ENCODE measurements around the gene SRPK2. TPM values are rescaled to one million over a fixed set of nuclear protein-coding genes. Genes with fewer than 3 reads are reported as not detected.
"Not testable (repeated sequence)": the region's sequence is repeated elsewhere in the genome, so short reads cannot be mapped to it uniquely, and the experiment has no call there.

SRPK2 gene
- total RNA-seq, 1 experiment from 2014 or later: 59.8 TPM

GRCh38 chr7:105413887-105414437 is 25.2 kb upstream of the SRPK2 start:
- DNase-seq (ENCODE audit: low spot score): no peak
- no peak overlapping the region for H3K27ac ChIP-seq (ENCODE audit: low read depth, low read length, poor library complexity, severe bottlenecking)
- ChIA-PET POLR2A (ENCODE audit: low non-redundant PET) (interaction anchor here (0.6 kb wide), 1 partner anchor 33 kb away, joined by 3 read pairs; no protein-coding TSS in a partner anchor), CTCF (no interaction called here)
- H3K9me3 ChIP-seq (ENCODE audit: low read depth, low read length, poor library complexity, severe bottlenecking): no peaks in the 10 kb centered on the region
- H3K4me3 ChIP-seq (ENCODE audit: low read depth, low read length, poor library complexity, severe bottlenecking): no peak overlapping the region
- H3K36me3 ChIP-seq (ENCODE audit: insufficient read depth, low read length, poor library complexity, severe bottlenecking): no peaks in the 10 kb centered on the region
- H3K27me3 ChIP-seq (replicated peaks; ENCODE audit: insufficient read depth, low read depth, low read length, poor library complexity): no peaks in the 10 kb centered on the region
- no peaks in the 10 kb centered on the region for H3K4me1 ChIP-seq (ENCODE audit: insufficient read depth, low read length, poor library complexity, severe bottlenecking)
- TF ChIP-seq EZH2 (IDR thresholded peaks at IDR 0.05; ENCODE audit: borderline replicate concordance, low read depth, low read length, poor library complexity, severe bottlenecking): no peak
- TF ChIP-seq, protein P1, sequence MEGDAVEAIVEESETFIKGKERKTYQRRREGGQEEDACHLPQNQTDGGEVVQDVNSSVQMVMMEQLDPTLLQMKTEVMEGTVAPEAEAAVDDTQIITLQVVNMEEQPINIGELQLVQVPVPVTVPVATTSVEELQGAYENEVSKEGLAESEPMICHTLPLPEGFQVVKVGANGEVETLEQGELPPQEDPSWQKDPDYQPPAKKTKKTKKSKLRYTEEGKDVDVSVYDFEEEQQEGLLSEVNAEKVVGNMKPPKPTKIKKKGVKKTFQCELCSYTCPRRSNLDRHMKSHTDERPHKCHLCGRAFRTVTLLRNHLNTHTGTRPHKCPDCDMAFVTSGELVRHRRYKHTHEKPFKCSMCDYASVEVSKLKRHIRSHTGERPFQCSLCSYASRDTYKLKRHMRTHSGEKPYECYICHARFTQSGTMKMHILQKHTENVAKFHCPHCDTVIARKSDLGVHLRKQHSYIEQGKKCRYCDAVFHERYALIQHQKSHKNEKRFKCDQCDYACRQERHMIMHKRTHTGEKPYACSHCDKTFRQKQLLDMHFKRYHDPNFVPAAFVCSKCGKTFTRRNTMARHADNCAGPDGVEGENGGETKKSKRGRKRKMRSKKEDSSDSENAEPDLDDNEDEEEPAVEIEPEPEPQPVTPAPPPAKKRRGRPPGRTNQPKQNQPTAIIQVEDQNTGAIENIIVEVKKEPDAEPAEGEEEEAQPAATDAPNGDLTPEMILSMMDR (conservative IDR thresholded peaks at IDR 0.05; ENCODE audit: low read depth, low read length): no peak
- intact Hi-C loops (cut with micrococcal nuclease; ENCODE audit: unreplicated experiment): no loop called here
- BruUV-seq (replicated peaks): no TSS peak

DNA sequence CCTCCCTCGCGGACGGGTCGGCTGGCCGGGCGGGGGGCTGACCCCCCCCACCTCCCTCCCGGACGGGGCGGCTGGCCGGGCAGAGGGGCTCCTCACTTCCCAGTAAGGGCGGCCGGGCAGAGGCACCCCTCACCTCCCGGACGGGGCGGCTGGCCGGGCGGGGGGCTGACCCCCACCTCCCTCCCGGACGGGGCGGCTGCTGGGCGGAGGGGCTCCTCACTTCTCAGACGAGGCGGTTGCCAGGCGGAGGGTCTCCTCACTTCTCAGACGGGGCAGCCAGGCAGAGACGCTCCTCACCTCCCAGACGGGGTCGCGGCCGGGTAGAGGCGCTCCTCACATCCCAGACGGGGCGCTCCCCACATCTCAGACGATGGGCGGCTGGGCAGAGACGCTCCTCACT is 22.1 kb upstream of the SRPK2 start:
- H3K27ac ChIP-seq (ENCODE audit: low read depth, low read length, poor library complexity, severe bottlenecking); BruUV-seq (replicated peaks); H3K36me3 ChIP-seq (ENCODE audit: insufficient read depth, low read length, poor library complexity, severe bottlenecking); H3K4me3 ChIP-seq (ENCODE audit: low read depth, low read length, poor library complexity, severe bottlenecking); H3K4me1 ChIP-seq (ENCODE audit: insufficient read depth, low read length, poor library complexity, severe bottlenecking); DNase-seq (ENCODE audit: low spot score); POLR2A ChIA-PET (ENCODE audit: low non-redundant PET); CTCF ChIA-PET; H3K27me3 ChIP-seq (replicated peaks; ENCODE audit: insufficient read depth, low read depth, low read length, poor library complexity); H3K9me3 ChIP-seq (ENCODE audit: low read depth, low read length, poor library complexity, severe bottlenecking); intact Hi-C loops (cut with micrococcal nuclease; ENCODE audit: unreplicated experiment): not testable (repeated sequence)

DNA sequence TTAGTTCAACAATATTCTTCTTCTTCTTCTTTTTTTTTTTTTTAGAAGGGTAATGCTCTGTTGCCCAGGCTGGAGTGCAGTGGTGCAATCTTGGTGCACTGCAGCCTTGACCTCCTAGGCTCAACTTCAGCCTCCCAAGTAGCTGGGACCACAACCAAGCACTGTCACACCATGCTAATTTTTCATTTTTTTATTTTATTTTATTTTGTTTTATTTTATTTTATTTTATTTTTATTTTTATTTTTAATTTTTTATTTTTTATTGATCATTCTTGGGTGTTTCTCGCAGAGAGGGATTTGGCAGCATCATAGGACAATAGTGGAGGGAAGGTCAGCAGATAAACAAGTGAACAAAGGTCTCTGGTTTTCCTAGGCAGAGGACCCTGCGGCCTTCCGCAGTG is 21.1 kb upstream of the SRPK2 start:
- BruUV-seq (replicated peaks); H3K27ac ChIP-seq (ENCODE audit: low read depth, low read length, poor library complexity, severe bottlenecking); H3K36me3 ChIP-seq (ENCODE audit: insufficient read depth, low read length, poor library complexity, severe bottlenecking); intact Hi-C loops (cut with micrococcal nuclease; ENCODE audit: unreplicated experiment); H3K4me3 ChIP-seq (ENCODE audit: low read depth, low read length, poor library complexity, severe bottlenecking); H3K27me3 ChIP-seq (replicated peaks; ENCODE audit: insufficient read depth, low read depth, low read length, poor library complexity); H3K9me3 ChIP-seq (ENCODE audit: low read depth, low read length, poor library complexity, severe bottlenecking); H3K4me1 ChIP-seq (ENCODE audit: insufficient read depth, low read length, poor library complexity, severe bottlenecking); DNase-seq (ENCODE audit: low spot score); CTCF ChIA-PET: not testable (repeated sequence)
- POLR2A ChIA-PET (ENCODE audit: low non-redundant PET): interaction anchor here (0.7 kb wide), 1 partner anchor 58 kb away, joined by 5 read pairs; no protein-coding TSS in a partner anchor

DNA sequence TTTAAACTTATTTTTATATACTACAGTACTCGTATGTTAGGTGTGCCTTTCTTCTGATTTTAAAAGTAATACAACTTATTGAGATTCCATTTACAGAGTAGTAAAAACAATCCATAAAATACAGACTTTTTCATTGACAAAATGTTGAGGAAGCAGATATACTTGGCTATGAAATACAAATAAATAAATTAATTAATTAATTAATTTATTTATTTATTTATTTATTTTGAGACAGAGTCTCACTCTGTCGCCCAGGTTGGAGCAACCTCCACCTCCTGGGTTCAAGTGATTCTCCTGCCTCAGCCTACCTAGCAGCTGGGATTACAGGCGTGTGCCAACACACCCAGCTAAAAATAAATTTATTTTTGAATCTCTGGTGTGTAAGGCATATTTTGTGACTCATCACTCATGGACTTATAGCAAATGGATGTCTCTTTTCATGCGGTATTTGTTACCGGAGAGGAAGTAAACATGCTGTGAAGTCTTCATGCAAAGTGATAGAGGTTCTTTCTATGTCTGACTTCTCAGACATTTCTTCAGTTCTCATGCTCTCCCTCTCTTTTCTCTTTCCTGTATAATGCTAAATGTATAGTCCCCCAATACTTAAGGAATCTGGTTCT is 20.2 kb upstream of the SRPK2 start:
- Histone ChIP-seq H3K4me1 (ENCODE audit: insufficient read depth, low read length, poor library complexity, severe bottlenecking) (no peaks in the 10 kb centered on the region), H3K9me3 (ENCODE audit: low read depth, low read length, poor library complexity, severe bottlenecking) (no peaks in the 10 kb centered on the region), H3K27me3 (replicated peaks; ENCODE audit: insufficient read depth, low read depth, low read length, poor library complexity) (no peaks in the 10 kb centered on the region), H3K36me3 (ENCODE audit: insufficient read depth, low read length, poor library complexity, severe bottlenecking) (no peaks in the 10 kb centered on the region), H3K4me3 (ENCODE audit: low read depth, low read length, poor library complexity, severe bottlenecking) (no peak overlapping the region), H3K27ac (ENCODE audit: low read depth, low read length, poor library complexity, severe bottlenecking) (no peak overlapping the region)
- POLR2A ChIA-PET (ENCODE audit: low non-redundant PET): no interaction called here
- TF ChIP-seq, protein P1 (conservative IDR thresholded peaks at IDR 0.05; ENCODE audit: low read depth, low read length): no peak
- TF ChIP-seq EZH2 (IDR thresholded peaks at IDR 0.05; ENCODE audit: borderline replicate concordance, low read depth, low read length, poor library complexity, severe bottlenecking): no peak
- DNase-seq (ENCODE audit: low spot score): peak; percentile 66
- CTCF ChIA-PET: no interaction called here
- intact Hi-C loops (cut with micrococcal nuclease; ENCODE audit: unreplicated experiment): no loop called here
- BruUV-seq (replicated peaks): no TSS peak
